ENCODE measurements around the gene EHMT1.

The EHMT1 gene

DNA sequence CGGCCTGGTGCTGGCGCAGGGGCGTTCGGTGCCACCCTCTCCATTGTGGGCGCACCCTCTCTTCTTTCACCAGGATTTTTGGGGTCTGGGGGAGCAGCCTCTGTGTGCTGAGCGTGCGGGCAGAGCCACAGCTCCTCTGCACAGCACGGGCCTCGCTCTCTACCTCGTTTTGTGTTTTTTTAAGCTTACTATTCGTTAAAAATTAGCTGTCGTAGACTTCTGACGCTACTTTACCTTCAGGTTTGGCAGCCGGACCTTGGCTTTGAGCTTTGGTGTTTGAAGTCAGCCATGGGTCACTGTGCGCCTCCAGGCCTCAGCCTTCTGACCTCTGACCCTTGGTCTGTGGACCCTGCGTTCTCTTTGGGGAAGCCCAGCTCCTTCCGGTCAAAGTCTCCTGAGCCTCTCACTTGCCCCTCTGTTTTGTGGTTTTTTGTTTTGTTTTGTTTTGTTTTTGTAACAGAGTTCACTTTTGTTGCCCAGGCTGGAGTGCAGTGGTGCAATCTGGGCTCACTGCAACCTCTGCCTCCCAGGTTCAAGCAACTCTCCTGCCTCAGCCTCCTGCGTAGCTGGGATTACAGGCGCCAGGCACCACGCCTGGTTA lies 170.6 kb downstream of the EHMT1 start:
- TF ChIP-seq TAF1 (IDR thresholded peaks at IDR 0.05; ENCODE audit: borderline replicate concordance, insufficient read depth, low read length) (no peak), SIN3A (IDR thresholded peaks at IDR 0.05; ENCODE audit: borderline replicate concordance, insufficient read depth, low read length) (no peak), FOXP2 (optimal IDR thresholded peaks at IDR 0.05; ENCODE audit: borderline replicate concordance, extremely low read depth, extremely low read length, insufficient read depth) (no peak), POLR2AphosphoS5 (IDR thresholded peaks at IDR 0.05; ENCODE audit: low read depth, low read length) (no peak)
- TF ChIP-seq, protein P1, sequence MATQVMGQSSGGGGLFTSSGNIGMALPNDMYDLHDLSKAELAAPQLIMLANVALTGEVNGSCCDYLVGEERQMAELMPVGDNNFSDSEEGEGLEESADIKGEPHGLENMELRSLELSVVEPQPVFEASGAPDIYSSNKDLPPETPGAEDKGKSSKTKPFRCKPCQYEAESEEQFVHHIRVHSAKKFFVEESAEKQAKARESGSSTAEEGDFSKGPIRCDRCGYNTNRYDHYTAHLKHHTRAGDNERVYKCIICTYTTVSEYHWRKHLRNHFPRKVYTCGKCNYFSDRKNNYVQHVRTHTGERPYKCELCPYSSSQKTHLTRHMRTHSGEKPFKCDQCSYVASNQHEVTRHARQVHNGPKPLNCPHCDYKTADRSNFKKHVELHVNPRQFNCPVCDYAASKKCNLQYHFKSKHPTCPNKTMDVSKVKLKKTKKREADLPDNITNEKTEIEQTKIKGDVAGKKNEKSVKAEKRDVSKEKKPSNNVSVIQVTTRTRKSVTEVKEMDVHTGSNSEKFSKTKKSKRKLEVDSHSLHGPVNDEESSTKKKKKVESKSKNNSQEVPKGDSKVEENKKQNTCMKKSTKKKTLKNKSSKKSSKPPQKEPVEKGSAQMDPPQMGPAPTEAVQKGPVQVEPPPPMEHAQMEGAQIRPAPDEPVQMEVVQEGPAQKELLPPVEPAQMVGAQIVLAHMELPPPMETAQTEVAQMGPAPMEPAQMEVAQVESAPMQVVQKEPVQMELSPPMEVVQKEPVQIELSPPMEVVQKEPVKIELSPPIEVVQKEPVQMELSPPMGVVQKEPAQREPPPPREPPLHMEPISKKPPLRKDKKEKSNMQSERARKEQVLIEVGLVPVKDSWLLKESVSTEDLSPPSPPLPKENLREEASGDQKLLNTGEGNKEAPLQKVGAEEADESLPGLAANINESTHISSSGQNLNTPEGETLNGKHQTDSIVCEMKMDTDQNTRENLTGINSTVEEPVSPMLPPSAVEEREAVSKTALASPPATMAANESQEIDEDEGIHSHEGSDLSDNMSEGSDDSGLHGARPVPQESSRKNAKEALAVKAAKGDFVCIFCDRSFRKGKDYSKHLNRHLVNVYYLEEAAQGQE (IDR thresholded peaks at IDR 0.05; ENCODE audit: insufficient read depth in 1 of 2, low read depth in 2 of 2, low read length in 2 of 2), result no peak

DNA sequence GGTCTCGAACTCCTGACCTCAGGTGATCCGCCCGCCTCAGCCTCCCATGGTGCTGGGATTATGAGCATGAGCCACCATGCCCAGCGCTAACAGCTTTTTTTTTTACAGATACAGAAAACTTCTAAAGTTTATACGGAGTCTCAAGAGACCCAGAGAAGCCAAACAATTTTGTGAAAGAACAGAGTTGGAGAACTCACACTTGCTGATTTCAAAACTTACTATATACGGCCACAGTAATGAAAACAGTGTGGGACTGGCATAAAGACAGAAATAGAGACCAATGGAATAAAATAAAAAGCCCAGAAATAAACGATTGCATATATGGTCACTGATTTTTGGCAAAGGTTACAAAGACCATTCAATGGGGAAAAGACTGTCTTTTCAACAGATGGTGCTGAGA lies 173.1 kb downstream of the EHMT1 start:
- no peak for TF ChIP-seq FOXP2 (optimal IDR thresholded peaks at IDR 0.05; ENCODE audit: borderline replicate concordance, extremely low read depth, extremely low read length, insufficient read depth)
- no peak for TF ChIP-seq SIN3A (IDR thresholded peaks at IDR 0.05; ENCODE audit: borderline replicate concordance, insufficient read depth, low read length)
- TF ChIP-seq POLR2AphosphoS5 (IDR thresholded peaks at IDR 0.05; ENCODE audit: low read depth, low read length), result no peak
- no peak for TF ChIP-seq TAF1 (IDR thresholded peaks at IDR 0.05; ENCODE audit: borderline replicate concordance, insufficient read depth, low read length)
- TF ChIP-seq, protein P1 (IDR thresholded peaks at IDR 0.05; ENCODE audit: insufficient read depth in 1 of 2, low read depth in 2 of 2, low read length in 2 of 2), result no peak

DNA sequence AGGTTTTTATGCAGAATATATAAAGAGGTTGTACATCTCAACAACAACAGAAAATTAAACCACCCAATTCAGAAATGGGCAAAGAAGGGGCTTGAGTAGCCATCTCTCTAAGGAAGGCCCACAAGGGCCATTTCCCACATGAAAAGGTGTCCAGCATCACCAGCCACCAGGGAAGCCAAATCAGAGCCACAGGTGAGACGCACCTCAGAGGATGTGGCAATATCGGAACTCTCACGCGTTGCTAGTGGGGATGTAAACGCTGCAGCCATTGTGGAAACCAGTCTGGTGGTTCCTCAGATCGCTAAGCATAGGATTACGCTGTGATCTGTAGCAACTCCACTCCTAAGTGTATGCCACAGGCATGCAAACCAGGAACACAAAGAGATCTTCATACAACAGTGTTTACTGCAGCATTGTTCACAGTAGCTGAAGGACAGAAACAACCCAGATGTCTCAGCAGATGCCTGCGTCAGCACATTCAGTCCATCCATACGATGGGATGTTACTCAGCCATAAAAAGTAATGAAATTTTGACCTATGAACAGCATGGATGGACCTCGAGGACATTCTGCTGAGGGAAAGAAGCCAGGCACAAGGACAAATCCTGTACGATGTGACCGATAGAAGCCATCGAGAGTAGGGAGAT lies 174.5 kb downstream of the EHMT1 start:
- TF ChIP-seq, protein P1 (IDR thresholded peaks at IDR 0.05; ENCODE audit: insufficient read depth in 1 of 2, low read depth in 2 of 2, low read length in 2 of 2), result no peak
- TF ChIP-seq TAF1 (IDR thresholded peaks at IDR 0.05; ENCODE audit: borderline replicate concordance, insufficient read depth, low read length), result no peak
- TF ChIP-seq SIN3A (IDR thresholded peaks at IDR 0.05; ENCODE audit: borderline replicate concordance, insufficient read depth, low read length), result no peak
- no peak for TF ChIP-seq POLR2AphosphoS5 (IDR thresholded peaks at IDR 0.05; ENCODE audit: low read depth, low read length)

DNA sequence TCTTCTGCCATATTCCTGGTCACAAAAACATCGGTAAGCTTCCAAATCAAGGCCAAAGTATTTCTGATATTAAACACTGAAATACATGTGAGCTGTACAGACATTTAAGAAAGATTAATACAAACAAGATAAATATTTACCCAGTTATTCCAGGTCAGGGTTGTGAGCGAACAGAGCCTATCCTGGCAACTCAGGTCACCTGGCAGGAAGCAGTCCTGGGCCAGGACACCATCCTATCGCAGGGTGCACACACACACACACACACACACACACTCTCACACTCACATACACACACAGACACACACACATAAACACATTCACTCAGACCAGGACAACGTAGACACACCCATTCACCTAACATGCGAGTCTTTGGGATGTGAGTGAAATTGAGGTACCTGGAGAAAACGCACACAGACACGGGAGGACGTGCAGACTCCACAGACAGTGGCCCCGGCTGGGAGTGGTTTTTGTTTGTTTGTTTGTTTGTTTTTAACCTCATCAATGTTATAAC lies 176.4 kb downstream of the EHMT1 start:
- no peak for TF ChIP-seq TAF1 (IDR thresholded peaks at IDR 0.05; ENCODE audit: borderline replicate concordance, insufficient read depth, low read length)
- TF ChIP-seq POLR2AphosphoS5 (IDR thresholded peaks at IDR 0.05; ENCODE audit: low read depth, low read length), result no peak
- TF ChIP-seq SIN3A (IDR thresholded peaks at IDR 0.05; ENCODE audit: borderline replicate concordance, insufficient read depth, low read length), result no peak
- TF ChIP-seq FOXP2 (optimal IDR thresholded peaks at IDR 0.05; ENCODE audit: borderline replicate concordance, extremely low read depth, extremely low read length, insufficient read depth), result no peak
- TF ChIP-seq, protein P1 (IDR thresholded peaks at IDR 0.05; ENCODE audit: insufficient read depth in 1 of 2, low read depth in 2 of 2, low read length in 2 of 2), result no peak
